Natural killer cell (primary cell): ENCODE measurements around the gene GAS6. TPM values are rescaled to one million over a fixed set of nuclear protein-coding genes. Genes with fewer than 3 reads are reported as not detected.

Source experiments
- ATAC-seq, 3 donors: fragments of 150-1000 bp in 2 of 3; fragments of 200-7000 bp in 1 of 3; cut with Tn5 transposase; 1 replicate in 1 of 3; 2 replicates in 2 of 3; pipeline ENCODE4 v1.10.0; 2021; ENCODE audit warnings: mild to moderate bottlenecking in 2 of 3, moderate library complexity in 2 of 3
- DNase-seq, 2 donors: peaks; one replicate each; pipeline versions ENCODE4 v3.0.0 to v3.0.0-alpha.2; 2013 to 2021; ENCODE audit warnings: mixed read lengths in 1 of 2
- H3K27ac ChIP-seq: one replicate; pipeline ENCODE4 v1.5.1; 2013; ENCODE audit warnings: mild to moderate bottlenecking, low read length
- H3K27me3 ChIP-seq: one replicate; pipeline ENCODE4 v1.6.1; 2013; ENCODE audit warnings: low read length; ENCODE audit not compliant: control insufficient read depth, insufficient read depth
- H3K36me3 ChIP-seq: one replicate; pipeline ENCODE4 v1.6.1; 2013; ENCODE audit warnings: low read length; ENCODE audit not compliant: control insufficient read depth, insufficient read depth
- H3K4me1 ChIP-seq: one replicate; pipeline ENCODE4 v1.6.1; 2013; ENCODE audit warnings: low read length; ENCODE audit not compliant: control insufficient read depth, insufficient read depth
- H3K4me3 ChIP-seq: one replicate; pipeline ENCODE4 v1.5.1; 2013; ENCODE audit warnings: low read length
- H3K9me3 ChIP-seq: one replicate; pipeline ENCODE4 v1.6.1; 2013; ENCODE audit warnings: low read length; ENCODE audit not compliant: control insufficient read depth, insufficient read depth
- H3K27ac Mint-ChIP-seq, 2 donors: one replicate each; pipeline ENCODE4 v1.8.0; 2022; ENCODE audit warnings: mild to moderate bottlenecking in 2 of 2, mixed read lengths in 2 of 2, moderate library complexity in 1 of 2
- H3K27me3 Mint-ChIP-seq, 2 donors: one replicate each; pipeline ENCODE4 v1.8.0; 2022; ENCODE audit warnings: low read depth in 2 of 2, mixed read lengths in 2 of 2
- H3K36me3 Mint-ChIP-seq: one replicate; pipeline ENCODE4 v1.8.0; 2022; ENCODE audit warnings: mixed read lengths
- H3K4me1 Mint-ChIP-seq, 2 donors: one replicate each; pipeline ENCODE4 v1.8.0; 2022; ENCODE audit warnings: mixed read lengths in 2 of 2
- H3K4me3 Mint-ChIP-seq: one replicate; pipeline ENCODE4 v1.8.0; 2022; ENCODE audit warnings: mild to moderate bottlenecking, moderate library complexity, mixed read lengths
- H3K9me3 Mint-ChIP-seq, 2 donors: one replicate each; pipeline ENCODE4 v1.8.0; 2022; ENCODE audit warnings: mixed read lengths in 2 of 2
- WGBS: methylation state at CpG from one replicate; pipeline ENCODE4 v1.1.7; 2013; ENCODE audit warnings: missing lambda C conversion rate; ENCODE audit not compliant: insufficient coverage; 5-methylcytosine and 5-hydroxymethylcytosine counted together
- intact Hi-C: fragments of 100-400 bp; cut with micrococcal nuclease; formaldehyde crosslinking; loops from one replicate; pipeline ENCODE4 v1.14.2; 2022
- total RNA-seq, 4 donors: library from RNA; stranded (reverse); fragments of 120-200 nt in 1 of 4; gene quantifications; one replicate each; pipeline versions ENCODE4 v1.2.3 to v1.2.4, GENCODE V29; 2013 to 2022
- TF ChIP-seq, protein P1 (sequence below): fragments of 200-600 bp; IDR thresholded peaks from one replicate; pipeline ENCODE4 v1.8.0; 2022; ENCODE audit warnings: antibody characterized with exemption

The GAS6 gene
- total RNA-seq, 3 donors from 2014 or later (not counting 1 experiment from before 2014, with no cell fraction given), result 0.40 to 1.4 (median 0.41) TPM

DNA sequence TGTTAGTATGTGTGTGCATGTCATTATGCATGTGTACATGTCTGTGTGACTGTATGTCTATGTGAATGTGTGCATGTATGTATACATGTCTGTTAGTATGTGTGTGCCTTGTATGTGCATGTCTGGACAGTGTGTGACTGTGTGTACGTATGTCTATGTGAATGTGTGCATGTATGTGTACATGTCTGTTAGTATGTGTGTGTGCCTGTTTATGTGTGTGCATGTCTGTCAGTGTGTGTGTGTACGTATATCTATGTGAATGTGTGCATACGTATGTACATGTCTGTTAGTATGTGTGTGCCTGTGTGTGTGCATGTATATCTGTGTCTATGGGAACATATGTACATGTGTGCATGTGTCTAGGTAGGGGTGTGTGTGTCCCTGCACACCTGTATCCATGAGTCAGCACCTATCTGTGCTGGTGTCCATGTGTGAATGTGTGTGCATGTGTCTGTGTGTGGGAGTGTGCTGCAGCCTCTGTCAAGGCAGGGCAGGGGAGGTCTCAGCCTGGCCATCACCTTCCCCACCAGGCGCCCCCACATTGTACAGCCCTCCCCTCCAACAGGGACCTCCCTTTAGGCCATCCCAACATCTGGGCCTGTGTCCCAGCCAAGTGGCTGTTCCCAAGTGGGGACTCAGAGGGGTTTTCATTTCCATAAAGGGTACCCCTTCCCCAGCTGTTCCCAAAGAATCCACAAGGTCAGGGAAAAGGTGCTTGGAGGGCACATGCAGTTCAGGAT, 4.4 kb downstream of the GAS6 start:
- H3K4me3 ChIP-seq, result no peak overlapping the region
- Mint-ChIP-seq H3K9me3 (no peaks in the 10 kb centered on the region), H3K4me3 (no peak overlapping the region), H3K4me1 (peaks cover 9 to 23% of the 10 kb centered on the region in 2 donors), H3K27ac (no peak overlapping the region), H3K27me3 (peaks cover 19 to 24% of the 10 kb centered on the region in 2 donors), H3K36me3 (no peaks in the 10 kb centered on the region)
- TF ChIP-seq, protein P1, sequence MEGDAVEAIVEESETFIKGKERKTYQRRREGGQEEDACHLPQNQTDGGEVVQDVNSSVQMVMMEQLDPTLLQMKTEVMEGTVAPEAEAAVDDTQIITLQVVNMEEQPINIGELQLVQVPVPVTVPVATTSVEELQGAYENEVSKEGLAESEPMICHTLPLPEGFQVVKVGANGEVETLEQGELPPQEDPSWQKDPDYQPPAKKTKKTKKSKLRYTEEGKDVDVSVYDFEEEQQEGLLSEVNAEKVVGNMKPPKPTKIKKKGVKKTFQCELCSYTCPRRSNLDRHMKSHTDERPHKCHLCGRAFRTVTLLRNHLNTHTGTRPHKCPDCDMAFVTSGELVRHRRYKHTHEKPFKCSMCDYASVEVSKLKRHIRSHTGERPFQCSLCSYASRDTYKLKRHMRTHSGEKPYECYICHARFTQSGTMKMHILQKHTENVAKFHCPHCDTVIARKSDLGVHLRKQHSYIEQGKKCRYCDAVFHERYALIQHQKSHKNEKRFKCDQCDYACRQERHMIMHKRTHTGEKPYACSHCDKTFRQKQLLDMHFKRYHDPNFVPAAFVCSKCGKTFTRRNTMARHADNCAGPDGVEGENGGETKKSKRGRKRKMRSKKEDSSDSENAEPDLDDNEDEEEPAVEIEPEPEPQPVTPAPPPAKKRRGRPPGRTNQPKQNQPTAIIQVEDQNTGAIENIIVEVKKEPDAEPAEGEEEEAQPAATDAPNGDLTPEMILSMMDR, result no peak
- H3K27me3 ChIP-seq, result peaks cover 14% of the 10 kb centered on the region
- DNase-seq, result peak in 1 of 2 donors; percentile 11
- peaks cover 25% of the 10 kb centered on the region for H3K4me1 ChIP-seq
- no peaks in the 10 kb centered on the region for H3K36me3 ChIP-seq
- WGBS, result 97% methylated on average over 4 of the region's 4 CpGs
- intact Hi-C loops, result no loop called here
- peak in 1 of 3 donors; percentile 19 for ATAC-seq
- H3K27ac ChIP-seq, result no peak overlapping the region
- no peaks in the 10 kb centered on the region for H3K9me3 ChIP-seq

DNA sequence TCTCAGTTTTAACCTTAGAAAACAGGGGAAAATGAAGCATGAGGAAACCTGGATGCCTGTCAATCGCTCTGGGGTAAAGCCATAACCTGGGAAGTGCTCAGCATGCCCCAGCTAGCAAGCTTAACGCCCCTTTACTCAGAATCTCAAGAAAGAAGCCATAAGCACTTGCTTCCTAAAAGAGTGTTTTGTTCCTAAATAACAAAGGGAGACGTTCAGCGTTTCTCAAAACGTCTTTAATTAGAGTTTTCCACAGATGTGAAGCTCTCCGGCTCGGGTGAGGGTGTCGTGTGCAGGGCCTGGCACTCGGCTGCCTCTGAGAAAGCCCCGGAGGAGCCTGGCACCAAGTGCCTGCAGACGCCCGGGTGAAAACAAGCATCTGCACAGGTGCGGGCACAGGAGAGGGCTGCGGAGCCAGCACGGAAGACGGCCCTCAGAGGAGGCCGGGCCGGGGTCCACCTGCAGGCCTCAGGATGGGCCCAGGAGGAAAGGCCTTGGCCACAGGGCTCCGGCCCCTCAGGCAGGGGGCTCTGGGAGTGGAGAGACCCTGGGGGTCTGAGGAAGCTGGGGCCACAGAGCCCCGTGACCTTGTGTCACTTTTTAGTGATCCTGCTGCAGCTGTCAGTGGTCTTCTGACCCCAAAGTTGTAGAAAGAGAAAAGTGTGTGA, 6.2 kb downstream of the GAS6 start:
- H3K4me1 ChIP-seq, result peaks cover 22% of the 10 kb centered on the region
- no peaks in the 10 kb centered on the region for H3K9me3 ChIP-seq
- H3K4me3 ChIP-seq, result no peak overlapping the region
- ATAC-seq, result no peak
- H3K36me3 Mint-ChIP-seq, result no peaks in the 10 kb centered on the region
- H3K27ac ChIP-seq, result no peak overlapping the region
- peaks cover 7% of the 10 kb centered on the region for H3K27me3 ChIP-seq
- WGBS, result 93% methylated on average over 20 of the region's 20 CpGs
- peaks cover 14 to 21% of the 10 kb centered on the region in 2 donors for H3K27me3 Mint-ChIP-seq
- TF ChIP-seq, protein P1, result no peak
- H3K27ac Mint-ChIP-seq, result no peak overlapping the region
- no peaks in the 10 kb centered on the region for H3K9me3 Mint-ChIP-seq
- peak in 1 of 2 donors; percentile 9 for DNase-seq
- H3K36me3 ChIP-seq, result no peaks in the 10 kb centered on the region
- intact Hi-C loops, result no loop called here
- H3K4me3 Mint-ChIP-seq, result no peak overlapping the region
- peaks cover 7 to 23% of the 10 kb centered on the region in 2 donors for H3K4me1 Mint-ChIP-seq

GRCh38 chr13:113856716-113857065, 7.2 kb downstream of the GAS6 start:
- Histone ChIP-seq H3K27ac (no peak overlapping the region), H3K4me3 (no peak overlapping the region), H3K4me1 (peaks cover 15% of the 10 kb centered on the region), H3K36me3 (no peaks in the 10 kb centered on the region), H3K9me3 (no peaks in the 10 kb centered on the region), H3K27me3 (no peaks in the 10 kb centered on the region)
- intact Hi-C loops, result no loop called here
- peak in 1 of 2 donors; percentile 7 for DNase-seq
- Mint-ChIP-seq H3K4me3 (no peak overlapping the region), H3K27me3 (peaks cover 6 to 13% of the 10 kb centered on the region in 2 donors), H3K4me1 (peaks cover 7 to 18% of the 10 kb centered on the region in 2 donors), H3K9me3 (no peaks in the 10 kb centered on the region), H3K27ac (no peak overlapping the region), H3K36me3 (no peaks in the 10 kb centered on the region)
- no peak for ATAC-seq
- 86% methylated on average over 9 of the region's 9 CpGs for WGBS
- TF ChIP-seq, protein P1, result no peak
